Neural crest cell (in vitro differentiated cells): Measurements from ENCODE around the gene TCL1B. TPM values are rescaled to one million over a fixed set of nuclear protein-coding genes. Genes with fewer than 3 reads are reported as not detected.

ENCODE experiments used
- DNase-seq: peaks from one replicate; pipeline ENCODE4 v3.0.0; 2021; ENCODE audit warnings: low read depth, mixed read lengths, low spot score
- H3K27ac Mint-ChIP-seq: one replicate; pipeline ENCODE4 v1.8.0; 2021; ENCODE audit warnings: mild to moderate bottlenecking, mixed read lengths; ENCODE audit not compliant: unreplicated experiment
- H3K27me3 Mint-ChIP-seq: 2 replicates; pipeline ENCODE4 v1.8.0; 2021; ENCODE audit warnings: low read depth, mild to moderate bottlenecking, mixed read lengths
- H3K36me3 Mint-ChIP-seq: 2 replicates; pipeline ENCODE4 v1.8.0; 2021; ENCODE audit warnings: low read depth, mild to moderate bottlenecking, mixed read lengths
- H3K4me1 Mint-ChIP-seq: 2 replicates; pipeline ENCODE4 v1.8.0; 2021; ENCODE audit warnings: mixed read lengths
- H3K4me3 Mint-ChIP-seq: one replicate; pipeline ENCODE4 v1.8.0; 2021; ENCODE audit warnings: mild to moderate bottlenecking, mixed read lengths
- H3K9me3 Mint-ChIP-seq: 2 replicates; pipeline ENCODE4 v1.8.0; 2021; ENCODE audit warnings: mixed read lengths
- total RNA-seq: library from RNA; stranded (reverse); gene quantifications from 2 replicates; pipeline ENCODE4 v1.2.1, GENCODE V29; 2021
- TF ChIP-seq, protein P1 (sequence below): fragments of 200-600 bp; sonication (generic); conservative IDR thresholded peaks from 2 replicates; pipeline ENCODE4 v1.5.0; 2021; ENCODE audit warnings: antibody characterized with exemption, mild to moderate bottlenecking

Gene TCL1B
- total RNA-seq, 1 donor from 2014 or later: not detected

DNA sequence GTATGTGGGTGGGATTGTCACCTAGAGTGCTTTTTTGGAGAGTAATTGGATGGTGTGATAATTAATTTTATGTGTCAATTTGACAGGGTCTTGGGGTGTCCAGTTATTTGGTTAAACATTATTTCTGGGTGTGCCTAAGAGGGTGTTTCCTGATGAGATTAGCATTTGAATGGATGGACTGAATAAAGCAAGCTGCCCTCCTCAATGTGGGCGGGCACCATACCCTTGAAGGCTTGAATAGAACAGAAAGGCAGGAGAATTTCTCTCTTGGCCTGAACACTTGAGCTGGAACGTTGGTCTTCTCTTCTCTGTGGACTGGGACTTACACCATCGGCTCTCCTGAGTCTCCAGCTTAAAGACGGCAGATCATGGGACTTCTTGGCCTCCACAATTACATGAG, 28.8 kb upstream of the TCL1B start:
- Mint-ChIP-seq H3K27ac (no peak overlapping the region), H3K4me3 (no peak overlapping the region), H3K4me1 (peaks cover 15% of the 10 kb centered on the region), H3K36me3 (no peaks in the 10 kb centered on the region), H3K9me3 (no peaks in the 10 kb centered on the region), H3K27me3 (peaks cover 2% of the 10 kb centered on the region)
- no peak for DNase-seq
- TF ChIP-seq, protein P1, sequence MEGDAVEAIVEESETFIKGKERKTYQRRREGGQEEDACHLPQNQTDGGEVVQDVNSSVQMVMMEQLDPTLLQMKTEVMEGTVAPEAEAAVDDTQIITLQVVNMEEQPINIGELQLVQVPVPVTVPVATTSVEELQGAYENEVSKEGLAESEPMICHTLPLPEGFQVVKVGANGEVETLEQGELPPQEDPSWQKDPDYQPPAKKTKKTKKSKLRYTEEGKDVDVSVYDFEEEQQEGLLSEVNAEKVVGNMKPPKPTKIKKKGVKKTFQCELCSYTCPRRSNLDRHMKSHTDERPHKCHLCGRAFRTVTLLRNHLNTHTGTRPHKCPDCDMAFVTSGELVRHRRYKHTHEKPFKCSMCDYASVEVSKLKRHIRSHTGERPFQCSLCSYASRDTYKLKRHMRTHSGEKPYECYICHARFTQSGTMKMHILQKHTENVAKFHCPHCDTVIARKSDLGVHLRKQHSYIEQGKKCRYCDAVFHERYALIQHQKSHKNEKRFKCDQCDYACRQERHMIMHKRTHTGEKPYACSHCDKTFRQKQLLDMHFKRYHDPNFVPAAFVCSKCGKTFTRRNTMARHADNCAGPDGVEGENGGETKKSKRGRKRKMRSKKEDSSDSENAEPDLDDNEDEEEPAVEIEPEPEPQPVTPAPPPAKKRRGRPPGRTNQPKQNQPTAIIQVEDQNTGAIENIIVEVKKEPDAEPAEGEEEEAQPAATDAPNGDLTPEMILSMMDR: no peak

DNA sequence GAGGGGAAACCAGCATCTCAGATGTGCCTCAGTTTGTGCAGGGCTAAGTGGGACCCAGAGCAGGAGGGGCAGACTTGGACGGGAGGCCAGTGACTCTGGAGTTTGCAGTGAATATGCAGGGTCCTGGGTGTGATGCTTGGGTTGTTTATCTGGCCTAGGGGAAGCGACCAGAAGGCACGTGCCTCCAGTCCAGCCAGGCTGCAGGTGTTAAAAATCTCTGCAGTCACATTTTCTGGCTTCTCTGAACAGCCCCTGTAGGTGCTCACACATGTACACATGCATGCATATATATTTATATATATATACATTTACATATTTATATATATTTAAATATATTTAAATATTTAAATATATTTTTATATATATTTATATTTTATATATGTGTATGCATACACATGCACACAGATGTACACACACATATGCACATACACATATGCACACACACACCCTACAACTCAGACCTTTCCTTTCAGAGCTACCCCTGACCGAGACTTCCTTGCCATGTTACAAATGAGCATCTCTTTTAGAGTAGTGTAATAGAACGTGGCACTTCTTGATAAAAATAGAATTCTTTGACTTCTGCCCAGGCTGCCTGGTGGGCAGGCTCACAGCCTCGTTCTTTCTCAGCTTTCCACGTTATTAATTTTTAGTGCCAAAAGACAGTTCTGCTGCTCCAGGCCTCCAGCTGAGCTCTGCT, 26.8 kb upstream of the TCL1B start:
- Mint-ChIP-seq H3K27ac (no peak overlapping the region), H3K9me3 (no peaks in the 10 kb centered on the region), H3K4me3 (no peak overlapping the region), H3K27me3 (peaks cover 2% of the 10 kb centered on the region), H3K4me1 (peaks cover 15% of the 10 kb centered on the region), H3K36me3 (no peaks in the 10 kb centered on the region)
- no peak for DNase-seq
- TF ChIP-seq, protein P1: no peak

DNA sequence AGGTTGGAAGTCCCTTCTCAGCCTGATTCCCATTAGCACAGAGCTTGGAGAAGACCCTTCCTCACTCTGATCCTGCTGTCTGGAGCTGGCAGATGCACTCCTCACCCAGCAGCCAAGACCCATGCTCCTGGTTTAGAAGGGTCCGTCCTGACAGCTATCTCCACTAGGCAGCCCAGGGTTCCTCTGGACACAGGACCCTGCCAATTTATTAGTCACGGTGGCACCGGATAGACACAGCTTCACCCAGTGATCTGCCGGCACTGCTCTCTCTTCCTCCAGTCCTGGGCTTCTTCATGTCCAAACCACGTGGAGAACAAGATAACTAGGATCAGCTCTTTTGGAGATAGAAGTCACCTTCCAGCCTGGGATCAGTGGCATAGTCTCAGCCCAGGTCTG, 26.2 kb upstream of the TCL1B start:
- Mint-ChIP-seq H3K4me1 (peaks cover 15% of the 10 kb centered on the region), H3K9me3 (no peaks in the 10 kb centered on the region), H3K36me3 (no peaks in the 10 kb centered on the region), H3K27me3 (peaks cover 2% of the 10 kb centered on the region), H3K27ac (no peak overlapping the region), H3K4me3 (no peak overlapping the region)
- DNase-seq: no peak
- TF ChIP-seq, protein P1: no peak

DNA sequence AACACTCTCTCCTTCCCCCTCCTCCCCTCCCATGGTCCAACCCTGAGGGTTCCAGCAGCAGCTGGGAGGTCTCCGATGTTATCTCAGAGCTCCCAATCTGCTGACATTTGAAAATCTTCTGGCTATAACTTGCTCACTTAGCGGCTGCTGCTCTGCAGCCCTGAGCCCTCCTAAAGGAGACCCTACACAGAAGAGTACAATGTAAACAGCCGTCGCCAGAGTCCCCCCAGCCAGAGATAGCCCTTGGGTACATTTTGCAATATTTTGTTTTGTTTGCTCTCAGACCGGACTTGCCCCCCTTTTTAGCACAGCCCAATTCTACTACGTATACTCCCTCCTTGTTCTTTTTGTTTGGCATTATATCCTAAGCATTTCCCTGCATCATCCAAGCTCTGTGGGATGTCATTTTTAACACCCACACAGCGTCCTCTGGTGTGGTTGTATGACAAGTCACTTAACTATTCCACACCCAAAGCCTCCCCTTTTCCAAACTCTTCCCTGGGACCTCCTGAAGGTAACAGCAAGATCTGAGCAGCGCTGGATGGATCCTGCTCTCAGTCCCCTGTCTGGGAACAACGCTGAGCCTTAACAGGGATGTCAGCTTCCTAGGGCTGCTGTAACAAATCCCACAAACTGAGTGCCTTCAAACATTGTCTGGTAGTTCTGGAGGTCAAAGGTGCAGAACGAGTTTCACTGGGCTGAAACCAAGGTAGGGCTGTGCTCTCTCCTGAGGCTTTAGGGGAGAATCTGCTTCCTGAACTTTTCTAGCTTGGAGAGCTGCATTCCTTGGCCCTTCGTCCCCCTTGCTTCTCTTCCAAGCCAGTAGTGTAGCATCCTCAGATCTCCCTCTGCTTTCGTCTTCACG, 25.3 kb upstream of the TCL1B start:
- peaks cover 19% of the 10 kb centered on the region for H3K4me1 Mint-ChIP-seq
- DNase-seq: no peak
- H3K9me3 Mint-ChIP-seq: no peaks in the 10 kb centered on the region
- H3K27ac Mint-ChIP-seq: no peak overlapping the region
- no peaks in the 10 kb centered on the region for H3K36me3 Mint-ChIP-seq
- TF ChIP-seq, protein P1: no peak
- H3K4me3 Mint-ChIP-seq: no peak overlapping the region
- H3K27me3 Mint-ChIP-seq: peaks cover 2% of the 10 kb centered on the region

DNA sequence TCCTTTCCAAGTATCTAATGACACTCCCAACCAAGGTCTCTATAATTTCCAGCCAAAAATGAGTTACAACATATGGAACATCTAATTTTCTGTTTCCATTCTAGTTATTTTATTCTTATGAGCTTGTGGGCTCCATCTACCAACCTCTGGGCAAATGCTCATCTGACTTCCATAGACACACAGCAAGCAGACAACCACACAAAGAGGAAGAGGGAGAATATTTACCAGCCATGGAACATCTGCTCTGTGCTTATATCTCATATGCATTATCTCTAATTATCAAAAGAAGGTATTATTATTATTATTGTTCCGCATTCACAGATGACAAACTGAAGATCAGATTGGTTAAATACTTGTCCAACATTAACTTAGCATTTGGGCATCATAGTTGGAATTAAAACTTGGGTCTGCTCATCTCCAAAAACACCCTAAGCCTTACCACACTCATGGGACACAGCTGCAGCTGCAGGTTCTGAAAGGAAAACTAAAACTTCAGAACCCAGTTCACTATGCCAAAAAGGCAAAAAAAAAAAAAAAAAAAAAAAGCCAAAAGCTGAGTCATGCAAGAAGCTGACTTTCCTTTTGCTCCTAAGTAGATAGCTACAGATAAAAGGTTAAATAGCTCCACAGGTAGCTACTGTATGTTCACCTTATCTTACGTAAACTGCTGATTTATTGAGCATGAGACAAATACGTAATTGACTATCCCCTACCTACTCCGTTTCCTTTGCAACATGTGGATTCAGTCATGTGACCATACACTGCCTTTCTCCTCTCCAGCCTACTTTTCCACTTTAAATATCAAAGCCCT, 23.6 kb upstream of the TCL1B start:
- Mint-ChIP-seq H3K4me3 (no peak overlapping the region), H3K27ac (no peak overlapping the region), H3K36me3 (no peaks in the 10 kb centered on the region), H3K4me1 (peaks cover 30% of the 10 kb centered on the region), H3K27me3 (peaks cover 2% of the 10 kb centered on the region), H3K9me3 (no peaks in the 10 kb centered on the region)
- no peak for DNase-seq
- TF ChIP-seq, protein P1: no peak
